ENCODE results near the gene ECD. TPM values are rescaled to one million over a fixed set of nuclear protein-coding genes. Genes with fewer than 3 reads are reported as not detected.

Gene ECD
- polyA plus RNA-seq, 1 donor, result 20.4 TPM

GRCh38 chr10:73096449-73097304 lies 71.1 kb downstream of the ECD start, which contains the start of gene P4HA1:
Gene P4HA1 (minus strand): TSS chr10:73096866. CDS start chr10:73074883, 21,983 bp downstream.
- peak; percentile 98 for DNase-seq

GRCh38 chr10:73096041-73096448 lies 71.8 kb downstream of the ECD start:
- peak; percentile 78 for DNase-seq

- DNase-seq, result peak; percentile 90
Observed at GRCh38 chr10:73095481-73096021, 72.3 kb downstream of the ECD start.

GRCh38 chr10:73094986-73095480 lies 72.8 kb downstream of the ECD start:
- no peak for DNase-seq

GRCh38 chr10:73093922-73094850 lies 73.6 kb downstream of the ECD start:
- DNase-seq, result peak; percentile 38

- DNase-seq, result no peak
Observed at GRCh38 chr10:73092830-73093229, 75.0 kb downstream of the ECD start.

- DNase-seq, result no peak
Observed at GRCh38 chr10:73088304-73088703, 79.5 kb downstream of the ECD start.

GRCh38 chr10:73086816-73087215 lies 81.0 kb downstream of the ECD start:
- no peak for DNase-seq

GRCh38 chr10:73084209-73084608 lies 83.6 kb downstream of the ECD start:
- DNase-seq, result no peak

Other genes with a start within 250 kb of the ECD start
- 0.17 TPM for gene PLA2G12B, start 213.2 kb downstream of the ECD start, polyA plus RNA-seq (ENCODE audit: insufficient read length)
- 39.0 TPM for gene P4HA1, start 71.1 kb downstream of the ECD start, polyA plus RNA-seq (ENCODE audit: insufficient read length)
- gene NUDT13, start 57.6 kb downstream of the ECD start, polyA plus RNA-seq (ENCODE audit: insufficient read length), result 4.4 TPM
- gene FAM149B1, start 111 bp upstream of the ECD start, polyA plus RNA-seq (ENCODE audit: insufficient read length), result 24.7 TPM
- gene DNAJC9, start 79.2 kb upstream of the ECD start, polyA plus RNA-seq (ENCODE audit: insufficient read length), result 19.6 TPM
- gene MRPS16, start 84.6 kb upstream of the ECD start, polyA plus RNA-seq (ENCODE audit: insufficient read length), result 71.7 TPM
- gene CFAP70, start 190.9 kb upstream of the ECD start, polyA plus RNA-seq (ENCODE audit: insufficient read length), result 1.9 TPM
- 59.1 TPM for gene ANXA7, start 246.1 kb upstream of the ECD start, polyA plus RNA-seq (ENCODE audit: insufficient read length)